Measurements from ENCODE around the gene BSN.

The BSN gene

GRCh38 chr3:49630784-49631183 is 76.5 kb downstream of the BSN start:
- DNase-seq, result no peak

DNA sequence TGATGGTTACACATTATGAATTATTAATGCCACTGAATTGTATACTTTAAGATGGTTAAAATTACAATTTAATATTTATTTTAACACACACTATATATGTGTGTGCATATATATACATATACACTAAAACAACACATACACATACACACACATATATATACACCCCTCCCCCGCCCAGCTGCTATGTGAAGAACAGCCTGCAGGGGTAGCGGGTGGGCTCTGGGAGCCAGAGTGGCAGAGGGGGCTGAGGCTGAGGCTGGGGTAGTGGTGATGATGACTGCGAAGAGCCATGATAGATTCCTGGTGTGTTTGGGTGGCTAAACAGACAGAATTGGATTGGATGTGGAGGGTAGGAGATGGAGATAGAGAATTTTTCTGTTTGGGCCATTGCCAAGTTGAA is 80.5 kb downstream of the BSN start:
- no peak for DNase-seq

DNA sequence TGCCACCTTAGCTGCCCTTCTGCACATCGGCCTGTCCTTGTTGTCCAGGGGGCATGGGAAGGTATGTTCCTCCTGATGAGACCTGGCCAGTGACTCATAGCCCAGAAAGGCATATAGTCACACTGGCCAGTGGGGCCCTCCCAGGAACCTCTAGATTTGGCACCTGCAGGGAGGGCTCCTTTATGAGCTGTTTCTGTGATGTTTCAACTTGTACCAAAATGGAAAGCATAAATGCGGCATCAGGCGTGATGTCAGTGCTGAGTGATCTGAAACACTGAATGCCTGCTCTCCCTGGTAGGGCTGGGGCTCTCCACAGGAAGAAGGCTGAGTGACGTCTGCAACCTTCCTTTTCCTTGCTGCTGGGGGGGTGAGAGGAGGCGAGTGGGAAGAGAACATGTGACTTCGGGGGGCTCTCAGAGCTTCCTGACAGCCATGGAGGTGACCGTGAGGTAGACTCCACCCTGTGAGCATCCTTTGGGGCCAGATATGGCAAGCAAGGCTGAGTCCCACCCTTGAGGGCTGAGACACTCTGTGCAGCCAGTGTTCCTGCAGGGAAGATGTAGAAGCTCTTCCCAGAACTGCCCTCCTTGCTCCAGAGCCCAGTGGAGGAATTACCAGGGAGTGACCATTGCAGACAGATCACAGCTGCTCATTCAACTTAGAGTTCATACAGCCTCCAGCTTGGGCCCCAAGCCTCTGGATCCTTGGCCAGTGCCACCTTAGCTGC is 82.8 kb downstream of the BSN start:
- DNase-seq, result peak; percentile 59

- no peak for DNase-seq
Observed at GRCh38 chr3:49638445-49638844, 84.2 kb downstream of the BSN start.

DNA sequence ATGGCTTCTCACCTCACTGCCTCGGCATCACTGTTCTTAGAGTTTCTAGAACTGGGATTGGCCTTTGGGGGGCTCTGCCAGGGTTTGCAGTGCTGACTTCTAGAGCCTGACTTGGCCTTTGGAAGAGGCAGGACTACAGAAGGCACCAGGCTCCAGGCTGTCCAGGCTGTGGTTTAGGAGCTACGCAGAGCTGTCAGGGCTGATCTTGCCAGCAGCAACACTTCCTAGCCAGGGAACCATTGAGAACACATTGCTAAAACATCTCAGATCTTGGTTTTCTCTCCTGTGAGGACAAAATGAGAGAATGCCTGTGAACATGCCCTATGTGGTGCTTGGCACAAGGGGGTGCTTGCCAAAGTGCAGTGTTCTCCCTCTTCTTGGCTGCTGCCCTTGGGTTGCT is 85.3 kb downstream of the BSN start:
- DNase-seq, result no peak

GRCh38 chr3:49641292-49641691 is 87.0 kb downstream of the BSN start:
- DNase-seq, result no peak

DNA sequence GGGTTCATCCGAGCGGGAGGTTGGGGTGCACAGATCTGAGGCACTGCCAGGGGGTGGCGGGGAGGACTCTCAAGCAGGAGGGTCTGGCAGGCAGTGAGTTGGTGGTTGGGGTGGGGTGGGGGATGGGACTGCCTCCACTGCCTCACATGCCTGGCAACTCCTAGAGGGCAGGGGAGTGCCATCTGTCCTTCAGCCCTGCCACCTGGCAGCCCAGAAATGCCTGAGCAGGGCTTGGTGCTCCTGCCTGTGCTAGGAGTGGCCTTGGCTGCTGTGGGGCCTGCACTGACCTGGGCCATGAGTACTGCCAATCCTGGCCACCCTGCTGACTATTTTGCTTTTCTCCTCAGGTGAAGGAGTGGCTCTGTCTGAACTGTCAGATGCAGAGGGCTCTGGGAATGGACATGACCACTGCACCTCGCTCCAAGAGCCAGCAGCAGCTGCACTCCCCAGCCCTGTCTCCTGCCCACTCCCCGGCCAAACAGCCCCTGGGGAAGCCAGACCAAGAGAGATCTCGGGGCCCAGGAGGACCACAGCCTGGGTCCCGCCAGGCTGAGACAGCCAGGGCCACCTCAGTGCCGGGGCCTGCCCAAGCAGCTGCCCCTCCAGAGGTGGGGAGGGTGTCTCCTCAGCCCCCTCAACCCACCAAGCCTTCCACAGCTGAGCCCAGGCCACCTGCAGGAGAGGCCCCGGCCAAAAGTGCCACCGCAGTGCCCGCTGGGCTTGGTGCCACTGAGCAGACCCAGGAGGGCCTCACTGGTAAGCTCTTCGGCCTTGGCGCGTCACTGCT is 87.8 kb downstream of the BSN start:
- DNase-seq, result no peak

GRCh38 chr3:49642708-49643145 is 88.5 kb downstream of the BSN start:
- no peak for DNase-seq

DNA sequence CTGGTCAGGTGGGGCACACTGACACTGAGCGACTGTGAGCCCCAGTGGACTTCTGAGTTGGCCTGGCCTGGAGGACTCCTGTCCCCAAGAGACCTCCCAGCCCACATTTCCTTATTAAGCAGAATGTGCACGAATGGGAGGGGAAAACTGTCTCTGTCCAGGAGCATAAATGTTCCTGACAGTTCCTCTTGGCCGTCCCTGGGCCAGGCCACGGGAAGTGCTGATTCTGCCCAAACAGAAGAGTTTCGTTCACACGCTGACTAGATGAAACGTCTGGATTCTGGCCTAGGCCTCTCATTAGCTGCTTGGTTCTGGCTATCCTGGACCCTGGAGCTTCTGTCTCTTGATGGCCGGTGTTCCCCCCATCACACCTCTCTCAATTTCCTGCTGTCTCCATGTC is 90.4 kb downstream of the BSN start:
- DNase-seq, result no peak

DNA sequence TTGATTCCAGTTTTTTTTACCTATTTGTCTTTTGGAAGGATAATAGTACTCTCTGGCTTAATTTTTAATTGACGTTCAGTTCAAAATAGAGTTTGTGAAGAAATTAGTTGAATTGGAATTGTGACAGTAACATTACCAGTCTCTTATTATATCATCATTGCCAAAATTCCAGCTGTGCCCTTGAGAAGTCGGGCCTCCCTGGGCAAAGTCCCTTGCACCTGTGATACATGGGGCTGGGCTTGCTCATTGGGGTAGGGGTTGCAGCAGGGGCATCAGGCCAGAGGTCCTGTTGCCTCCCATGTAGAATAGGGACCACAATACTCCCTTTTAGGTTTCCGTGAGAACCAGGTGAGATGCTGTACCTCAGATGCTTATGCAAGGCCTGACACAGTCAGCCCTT is 92.0 kb downstream of the BSN start:
- no peak for DNase-seq

DNA sequence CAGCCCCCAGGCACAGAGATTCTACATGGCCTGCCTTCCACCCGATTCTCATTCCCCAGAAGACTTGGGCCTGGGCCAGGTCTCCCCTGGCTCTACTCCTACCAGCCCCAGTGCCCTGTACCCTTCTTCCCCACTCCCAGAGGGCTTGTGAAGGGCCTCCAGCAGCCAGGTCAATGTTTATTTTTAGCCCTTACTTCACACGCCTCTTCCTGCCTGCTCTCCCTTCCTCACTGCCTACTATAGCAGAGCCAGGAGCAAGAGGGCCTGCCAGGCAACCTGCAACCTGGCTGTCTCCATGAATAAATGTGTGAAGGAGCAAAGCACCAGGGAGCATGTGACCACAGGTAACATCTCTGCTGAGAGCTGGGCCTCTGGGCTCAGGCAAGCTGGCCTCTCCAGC is 93.5 kb downstream of the BSN start:
- DNase-seq, result no peak

DNA sequence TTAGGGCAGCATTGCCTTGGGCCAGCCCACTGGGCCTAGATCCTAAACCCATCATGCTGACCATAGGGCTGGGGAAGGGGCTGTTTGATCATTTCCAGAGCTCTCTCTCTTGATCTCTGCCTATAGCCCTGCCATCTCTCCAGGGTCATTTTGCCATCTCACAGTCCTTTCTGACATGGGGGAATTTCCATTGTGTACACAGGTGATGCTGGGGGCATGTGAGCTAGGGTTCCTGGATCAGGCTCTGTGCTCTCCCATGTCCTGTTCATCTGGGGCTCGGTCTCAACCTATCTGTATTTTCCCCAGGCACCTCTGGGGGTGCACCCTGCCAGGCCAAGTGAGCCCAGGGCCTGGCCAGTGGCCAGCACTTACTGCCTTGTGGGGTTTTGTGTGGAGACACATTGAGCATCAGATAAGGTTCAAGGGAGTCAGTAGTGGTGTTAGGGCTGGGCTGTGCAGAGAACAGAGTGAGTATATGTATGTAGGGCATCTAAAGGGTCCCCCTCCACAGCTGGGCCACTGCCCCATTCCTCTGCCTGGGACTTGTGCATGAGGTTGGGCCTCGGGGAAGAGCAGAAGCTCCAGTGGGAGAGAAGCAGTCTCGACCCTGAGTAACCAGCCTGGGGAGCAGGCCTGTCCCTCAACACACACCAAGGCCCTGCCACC is 94.2 kb downstream of the BSN start:
- no peak for DNase-seq

- no peak for DNase-seq
Observed at GRCh38 chr3:49649576-49649975, 95.3 kb downstream of the BSN start.

DNA sequence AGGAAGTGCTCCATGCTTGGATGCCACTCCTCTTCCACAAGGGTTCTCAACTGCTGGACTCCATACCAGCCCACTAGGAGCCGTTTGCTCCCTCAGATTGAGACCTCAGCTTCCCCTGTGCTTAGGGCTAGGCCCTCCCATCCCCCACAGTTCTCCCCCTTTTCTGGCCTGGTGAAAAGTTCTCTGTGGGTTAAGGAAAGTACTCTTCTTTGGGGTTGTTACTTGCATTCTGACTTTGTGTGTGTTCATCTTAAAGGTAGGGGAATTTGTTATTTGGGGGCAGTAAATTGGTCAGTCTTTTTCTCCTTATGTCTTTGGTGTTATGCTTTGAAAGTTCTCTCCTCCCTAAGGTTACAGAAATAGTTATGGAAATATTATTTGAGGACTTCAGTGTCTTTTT is 95.9 kb downstream of the BSN start:
- no peak for DNase-seq

- DNase-seq, result no peak
Observed at GRCh38 chr3:49650637-49651036, 96.4 kb downstream of the BSN start.

DNA sequence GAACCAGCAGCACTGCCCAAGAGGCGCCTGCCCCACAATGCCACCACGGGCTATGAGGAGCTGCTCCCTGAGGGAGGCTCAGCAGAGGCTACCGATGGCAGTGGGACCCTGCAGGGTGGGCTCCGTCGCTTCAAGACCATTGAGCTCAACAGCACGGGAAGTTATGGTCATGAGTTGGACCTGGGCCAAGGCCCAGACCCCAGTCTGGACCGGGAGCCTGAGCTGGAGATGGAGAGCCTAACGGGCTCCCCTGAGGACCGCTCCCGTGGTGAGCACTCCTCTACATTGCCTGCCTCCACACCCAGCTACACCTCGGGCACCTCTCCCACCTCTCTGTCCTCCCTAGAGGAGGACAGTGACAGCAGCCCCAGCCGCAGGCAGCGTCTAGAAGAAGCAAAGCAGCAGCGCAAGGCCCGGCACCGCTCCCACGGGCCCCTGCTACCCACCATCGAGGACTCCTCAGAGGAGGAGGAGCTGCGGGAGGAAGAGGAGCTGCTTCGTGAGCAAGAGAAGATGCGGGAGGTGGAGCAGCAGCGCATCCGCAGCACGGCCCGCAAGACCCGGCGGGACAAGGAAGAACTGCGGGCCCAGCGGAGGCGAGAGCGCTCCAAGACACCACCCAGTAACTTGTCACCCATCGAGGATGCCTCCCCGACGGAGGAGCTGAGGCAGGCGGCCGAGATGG is 98.1 kb downstream of the BSN start:
- no peak for DNase-seq

DNA sequence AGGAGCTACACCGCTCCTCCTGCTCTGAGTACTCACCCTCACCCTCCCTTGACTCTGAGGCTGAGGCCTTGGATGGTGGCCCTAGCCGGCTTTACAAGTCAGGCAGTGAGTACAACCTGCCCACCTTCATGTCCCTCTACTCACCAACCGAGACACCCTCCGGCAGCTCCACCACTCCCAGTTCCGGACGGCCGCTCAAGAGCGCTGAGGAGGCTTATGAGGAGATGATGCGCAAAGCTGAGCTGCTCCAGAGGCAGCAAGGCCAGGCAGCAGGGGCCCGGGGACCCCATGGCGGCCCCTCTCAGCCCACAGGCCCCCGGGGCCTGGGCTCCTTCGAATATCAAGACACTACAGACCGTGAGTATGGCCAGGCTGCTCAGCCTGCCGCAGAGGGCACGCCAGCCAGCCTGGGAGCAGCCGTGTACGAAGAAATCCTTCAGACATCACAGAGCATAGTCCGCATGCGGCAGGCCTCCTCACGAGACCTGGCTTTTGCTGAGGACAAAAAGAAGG is 98.7 kb downstream of the BSN start:
- no peak for DNase-seq

DNA sequence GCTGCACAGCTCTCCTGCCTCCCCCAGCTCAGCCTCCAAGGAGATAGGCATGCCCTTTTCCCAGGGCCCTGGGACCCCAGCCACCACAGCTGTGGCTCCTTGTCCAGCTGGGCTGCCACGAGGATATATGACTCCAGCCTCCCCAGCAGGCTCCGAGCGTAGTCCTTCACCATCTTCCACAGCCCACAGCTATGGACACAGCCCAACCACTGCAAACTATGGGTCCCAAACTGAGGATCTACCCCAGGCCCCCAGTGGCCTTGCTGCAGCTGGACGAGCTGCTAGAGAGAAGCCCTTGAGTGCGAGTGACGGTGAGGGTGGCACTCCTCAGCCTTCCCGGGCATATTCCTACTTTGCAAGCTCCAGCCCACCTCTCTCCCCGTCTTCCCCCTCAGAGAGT is 99.3 kb downstream of the BSN start:
- DNase-seq, result no peak

- no peak for DNase-seq
Observed at GRCh38 chr3:49654176-49654825, 100.0 kb downstream of the BSN start.

DNA sequence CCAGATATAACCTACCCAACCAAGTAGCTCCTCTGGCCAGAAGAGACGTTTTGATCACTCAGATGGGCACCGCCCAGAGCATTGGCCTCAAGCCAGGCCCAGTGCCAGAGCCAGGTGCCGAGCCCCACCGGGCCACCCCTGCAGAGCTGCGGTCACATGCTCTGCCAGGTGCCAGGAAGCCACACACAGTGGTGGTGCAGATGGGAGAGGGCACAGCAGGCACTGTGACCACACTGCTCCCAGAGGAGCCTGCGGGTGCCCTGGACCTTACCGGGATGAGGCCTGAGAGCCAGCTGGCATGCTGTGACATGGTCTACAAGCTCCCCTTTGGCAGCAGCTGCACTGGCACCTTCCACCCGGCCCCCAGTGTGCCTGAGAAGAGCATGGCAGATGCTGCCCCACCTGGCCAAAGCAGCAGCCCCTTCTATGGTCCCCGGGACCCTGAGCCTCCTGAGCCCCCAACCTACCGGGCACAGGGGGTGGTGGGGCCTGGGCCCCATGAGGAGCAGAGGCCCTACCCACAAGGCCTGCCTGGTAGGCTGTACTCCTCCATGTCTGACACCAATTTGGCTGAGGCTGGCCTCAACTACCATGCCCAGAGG is 100.8 kb downstream of the BSN start:
- DNase-seq, result no peak

DNA sequence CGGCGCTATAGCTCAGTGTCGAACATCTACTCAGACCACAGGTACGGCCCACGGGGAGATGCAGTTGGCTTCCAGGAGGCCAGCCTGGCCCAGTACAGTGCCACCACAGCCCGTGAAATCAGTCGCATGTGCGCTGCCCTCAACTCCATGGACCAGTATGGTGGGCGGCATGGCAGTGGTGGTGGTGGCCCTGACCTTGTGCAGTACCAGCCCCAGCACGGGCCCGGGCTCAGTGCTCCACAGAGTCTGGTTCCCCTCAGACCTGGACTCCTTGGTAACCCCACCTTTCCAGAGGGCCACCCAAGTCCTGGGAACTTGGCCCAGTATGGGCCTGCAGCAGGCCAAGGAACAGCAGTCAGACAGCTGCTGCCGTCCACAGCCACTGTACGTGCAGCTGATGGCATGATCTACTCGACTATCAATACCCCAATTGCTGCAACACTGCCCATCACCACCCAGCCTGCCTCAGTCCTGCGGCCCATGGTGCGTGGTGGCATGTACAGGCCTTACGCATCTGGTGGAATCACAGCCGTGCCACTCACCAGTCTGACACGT is 101.5 kb downstream of the BSN start:
- no peak for DNase-seq

DNA sequence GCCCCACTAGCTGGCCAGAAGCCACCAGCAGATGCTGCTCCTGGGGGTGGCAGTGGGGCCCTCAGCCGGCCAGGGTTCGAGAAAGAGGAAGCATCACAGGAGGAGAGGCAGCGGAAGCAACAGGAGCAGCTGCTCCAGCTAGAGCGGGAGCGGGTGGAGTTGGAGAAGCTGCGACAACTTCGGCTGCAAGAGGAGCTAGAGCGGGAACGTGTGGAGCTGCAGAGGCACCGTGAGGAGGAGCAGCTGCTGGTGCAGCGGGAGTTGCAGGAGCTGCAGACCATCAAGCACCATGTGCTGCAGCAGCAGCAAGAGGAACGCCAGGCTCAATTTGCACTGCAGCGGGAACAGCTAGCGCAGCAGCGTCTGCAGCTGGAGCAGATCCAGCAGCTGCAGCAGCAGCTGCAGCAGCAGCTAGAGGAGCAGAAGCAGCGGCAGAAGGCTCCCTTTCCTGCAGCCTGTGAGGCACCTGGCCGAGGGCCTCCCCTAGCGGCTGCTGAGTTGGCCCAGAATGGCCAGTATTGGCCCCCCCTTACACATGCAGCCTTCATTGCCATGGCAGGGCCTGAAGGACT is 102.3 kb downstream of the BSN start:
- DNase-seq, result no peak
